GM18520 (cell line): ENCODE results near the gene OLFM4.
A peak's percentile ranks its signal among the peaks of the same experiment; 100 is the strongest.
"Not testable (repeated sequence)": the region's sequence is repeated elsewhere in the genome, so short reads cannot be mapped to it uniquely, and the experiment has no call there.

Experiments used
- ATAC-seq: cut with Tn5 transposase; IDR thresholded peaks from one replicate; pipeline ENCODE4 v1.9.1; 2021; ENCODE audit not compliant: unreplicated experiment

OLFM4 gene

DNA sequence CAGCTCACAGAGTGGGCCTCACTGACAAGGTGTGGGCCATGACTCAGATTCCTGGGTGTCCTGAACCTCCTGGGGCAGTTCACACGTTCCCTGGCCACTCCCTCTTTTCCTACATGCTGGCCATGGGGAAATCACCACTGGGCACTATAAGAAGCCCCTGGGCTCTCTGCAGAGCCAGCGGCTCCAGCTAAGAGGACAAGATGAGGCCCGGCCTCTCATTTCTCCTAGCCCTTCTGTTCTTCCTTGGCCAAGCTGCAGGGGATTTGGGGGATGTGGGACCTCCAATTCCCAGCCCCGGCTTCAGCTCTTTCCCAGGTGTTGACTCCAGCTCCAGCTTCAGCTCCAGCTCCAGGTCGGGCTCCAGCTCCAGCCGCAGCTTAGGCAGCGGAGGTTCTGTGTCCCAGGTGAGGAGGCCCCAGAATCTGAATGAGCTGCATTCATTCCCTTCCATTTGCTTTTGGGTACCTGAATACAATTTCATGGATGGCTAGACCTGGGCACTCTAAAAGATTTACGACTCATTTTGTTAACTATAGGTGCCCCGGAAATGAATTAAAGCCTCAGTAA, at the start of gene OLFM4:
Gene OLFM4 (plus strand): TSS at position 177 of the 567 bp plus-strand sequence. CDS start 24 bp downstream, at position 201.
- ATAC-seq, result no peak

- no peak for ATAC-seq
Measured at GRCh38 chr13:52978989-52979388, 49.6 kb upstream of the OLFM4 start.

DNA sequence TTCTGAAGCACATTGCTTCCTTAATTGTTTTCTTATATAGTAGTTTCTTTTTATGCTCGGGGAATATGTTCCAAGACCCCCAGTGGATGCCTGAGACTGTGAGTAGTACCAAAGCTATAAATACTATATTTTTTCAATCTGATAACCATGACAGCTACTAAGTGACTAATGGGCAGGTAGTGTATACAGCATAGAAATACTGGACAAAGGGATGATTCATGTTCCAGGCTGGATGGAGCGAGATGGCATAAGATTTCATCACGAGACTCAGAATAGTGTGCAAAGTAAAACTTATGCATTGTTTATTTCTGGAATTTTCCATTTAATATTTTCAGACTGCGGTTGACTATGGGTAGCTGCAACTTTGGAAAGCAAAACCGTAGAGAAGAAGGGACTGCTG, 47.9 kb upstream of the OLFM4 start:
- no peak for ATAC-seq

- ATAC-seq, result no peak
Measured at GRCh38 chr13:52983836-52984235, 44.8 kb upstream of the OLFM4 start.

- no peak for ATAC-seq
Measured at GRCh38 chr13:52984881-52985363, 43.7 kb upstream of the OLFM4 start.

DNA sequence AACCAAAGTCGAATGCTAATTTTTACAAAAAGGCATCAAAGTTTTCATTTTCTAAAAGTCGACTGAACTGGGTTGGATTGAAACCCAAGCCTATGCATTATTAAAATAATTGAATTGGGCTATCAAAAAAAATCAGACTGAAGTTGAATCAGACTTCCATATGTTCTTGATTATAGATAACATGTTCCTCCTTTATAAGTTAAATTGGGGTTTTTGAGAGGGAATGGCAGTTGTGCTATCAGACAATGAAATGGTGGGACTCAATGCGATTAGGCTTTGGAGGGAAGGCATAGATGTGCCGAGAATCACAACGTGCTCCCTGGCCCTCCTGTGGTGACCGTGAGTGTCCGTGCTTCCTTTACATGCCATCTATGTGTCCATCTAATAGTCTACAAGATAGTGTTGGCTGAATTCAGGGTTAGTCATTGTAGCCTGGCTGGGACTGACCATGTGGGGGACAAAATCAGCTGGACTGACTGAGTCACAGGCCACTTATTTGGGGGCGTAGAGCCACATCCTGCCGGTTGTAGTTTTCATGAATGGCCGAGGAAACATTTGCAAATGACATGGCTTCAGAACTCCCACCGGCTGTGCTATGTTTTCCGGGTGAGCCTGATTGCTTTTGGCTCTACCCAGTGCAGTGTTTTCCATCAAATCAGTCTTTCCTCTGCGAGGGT, 37.1 kb upstream of the OLFM4 start:
- no peak for ATAC-seq

DNA sequence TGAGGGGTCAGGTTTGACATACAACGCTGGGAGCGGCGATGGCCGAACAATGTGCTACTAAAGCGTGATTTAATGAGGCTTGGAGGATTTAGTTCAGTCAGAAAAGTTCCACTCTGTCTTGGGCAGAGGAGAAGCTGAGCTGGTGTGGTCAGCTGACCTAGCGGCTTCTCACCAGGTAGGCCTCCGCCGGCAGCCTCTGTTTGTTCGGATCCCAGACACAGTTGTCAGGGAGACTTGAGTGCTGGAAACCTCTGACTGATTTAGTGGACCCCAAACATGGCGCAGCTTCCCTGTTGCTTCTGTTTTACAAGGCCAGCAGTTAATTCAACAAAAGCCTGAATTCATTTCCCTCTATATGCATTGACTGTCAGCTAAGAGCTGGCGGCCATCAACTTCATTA, 36.5 kb upstream of the OLFM4 start:
- ATAC-seq, result no peak

DNA sequence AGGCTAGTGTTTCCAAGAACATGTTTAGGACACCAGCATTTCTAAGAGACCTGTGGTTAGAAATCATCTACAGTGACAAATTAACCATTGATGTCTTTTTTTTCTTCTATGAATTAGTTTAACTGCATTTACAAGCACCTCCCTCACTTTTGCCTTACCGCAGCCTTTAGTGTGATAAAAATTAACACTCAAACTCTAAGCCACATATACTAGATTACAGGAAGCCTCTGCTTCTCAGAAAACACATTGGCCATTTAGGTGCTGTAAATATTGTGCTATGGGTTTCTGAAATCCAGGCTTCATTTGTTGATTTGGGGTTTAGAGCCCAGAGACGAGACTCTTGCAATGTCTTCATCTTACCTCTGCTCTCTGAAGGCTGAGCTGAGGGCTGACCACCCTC, 34.6 kb upstream of the OLFM4 start:
- no peak for ATAC-seq

GRCh38 chr13:52994865-52995264, 33.7 kb upstream of the OLFM4 start:
- no peak for ATAC-seq

DNA sequence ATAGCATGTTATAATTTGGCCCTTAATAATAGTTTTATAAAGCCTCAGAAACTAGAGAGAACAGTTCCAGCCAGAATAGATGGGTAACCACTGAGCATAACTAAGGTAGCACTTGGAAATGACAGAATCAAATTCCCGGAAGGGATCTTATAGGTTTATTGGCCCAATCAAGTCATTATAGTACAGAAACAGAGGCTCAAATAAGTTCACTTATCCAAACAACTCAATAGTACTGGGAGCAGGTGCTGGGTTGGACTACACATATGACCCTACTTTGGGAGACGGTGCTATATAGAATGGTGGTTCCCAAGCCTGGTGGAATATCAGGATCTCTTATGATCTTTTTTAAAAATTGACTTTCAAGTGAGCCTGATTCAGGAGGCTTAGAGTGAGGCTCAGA, 32.7 kb upstream of the OLFM4 start:
- ATAC-seq, result no peak

GRCh38 chr13:52997951-52998876, 30.4 kb upstream of the OLFM4 start:
- ATAC-seq, result no peak

DNA sequence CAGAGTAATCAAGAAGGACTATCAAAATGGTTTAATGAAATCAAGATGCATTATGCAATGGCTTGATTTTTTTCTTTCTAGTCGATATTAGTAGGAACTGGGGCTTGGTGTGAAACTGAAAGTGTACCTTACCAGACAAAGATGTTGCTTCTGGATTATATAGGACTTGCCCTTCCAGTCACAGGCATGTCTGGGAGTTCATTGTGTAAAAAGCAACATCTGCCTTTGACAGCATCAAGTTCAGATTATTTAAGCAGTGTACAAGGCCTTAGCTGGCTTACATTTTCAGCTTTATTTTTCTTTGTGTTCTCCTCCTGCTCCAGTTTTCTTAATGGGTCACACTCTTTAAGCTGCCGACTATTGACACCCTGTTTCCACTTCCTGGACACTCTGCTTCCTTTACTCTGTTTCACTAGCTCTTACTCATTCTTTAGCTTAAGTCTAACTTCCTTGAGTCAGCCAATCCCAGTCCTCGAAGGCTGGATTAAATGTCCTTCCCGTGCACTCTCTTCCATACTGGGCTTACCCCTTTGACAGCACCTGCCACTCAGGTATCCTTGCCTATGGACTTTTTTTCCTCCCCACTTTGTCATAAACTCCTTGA, 29.4 kb upstream of the OLFM4 start:
- ATAC-seq, result no peak

GRCh38 chr13:53001444-53002225, 27.0 kb upstream of the OLFM4 start:
- ATAC-seq, result no peak

DNA sequence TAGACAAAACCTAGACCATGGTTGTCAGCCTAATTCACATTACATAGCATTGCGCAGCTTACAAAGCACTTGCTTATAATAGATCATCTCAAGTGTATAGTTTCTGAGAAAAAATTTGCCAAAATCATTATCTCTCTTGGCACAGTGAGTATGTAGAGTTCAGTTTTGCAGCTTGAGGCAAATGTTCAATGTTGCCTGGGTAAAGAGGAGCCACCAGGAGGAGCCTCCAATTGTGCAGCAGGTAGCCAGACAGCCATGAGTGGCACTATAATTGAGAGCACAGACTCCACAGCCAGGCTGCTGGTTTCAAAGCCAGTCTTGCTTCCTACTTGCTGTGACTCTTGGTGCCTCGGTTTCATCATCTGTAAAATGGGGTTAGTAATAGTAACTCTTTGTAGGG, 24.0 kb upstream of the OLFM4 start:
- ATAC-seq, result no peak

DNA sequence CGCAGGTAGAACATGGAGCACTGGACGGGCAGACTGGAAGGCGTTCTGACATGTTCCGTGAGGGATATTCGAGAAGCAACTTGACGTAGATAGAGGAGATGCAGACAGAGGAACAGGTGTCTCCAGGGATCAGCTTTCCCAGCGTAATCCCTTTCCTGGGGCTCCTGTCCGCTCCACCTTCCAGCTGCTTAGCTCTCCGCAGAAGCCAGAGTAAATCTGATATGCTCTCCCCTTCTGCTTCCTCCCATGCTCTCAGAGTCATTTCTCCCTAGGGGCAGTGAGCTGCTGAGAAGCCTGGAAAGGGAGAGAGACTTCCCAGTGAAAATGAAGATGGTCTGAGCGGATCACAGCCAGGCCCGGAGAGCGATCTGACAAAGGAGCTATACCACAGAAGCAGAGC, 23.0 kb upstream of the OLFM4 start:
- no peak for ATAC-seq

DNA sequence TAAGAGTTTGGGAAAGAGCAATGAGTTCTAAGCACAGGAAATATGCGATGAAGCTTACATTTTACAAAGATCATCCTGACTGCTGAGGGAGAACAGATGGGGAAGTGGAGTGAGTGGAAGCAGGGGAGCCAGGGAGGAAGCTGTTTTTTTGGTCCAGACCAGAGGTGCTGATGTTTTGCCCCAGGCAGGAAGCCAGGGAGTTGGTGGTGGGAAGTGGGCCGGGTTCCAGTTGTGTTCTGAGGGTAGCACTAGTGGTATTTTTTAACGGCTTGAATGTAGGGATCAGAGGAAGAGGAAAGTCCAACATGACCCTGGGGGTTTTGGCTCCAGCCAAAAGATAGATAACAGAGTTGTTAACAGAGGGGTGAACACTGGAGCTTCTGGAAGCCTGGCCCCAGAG, 20.7 kb upstream of the OLFM4 start:
- ATAC-seq, result no peak

DNA sequence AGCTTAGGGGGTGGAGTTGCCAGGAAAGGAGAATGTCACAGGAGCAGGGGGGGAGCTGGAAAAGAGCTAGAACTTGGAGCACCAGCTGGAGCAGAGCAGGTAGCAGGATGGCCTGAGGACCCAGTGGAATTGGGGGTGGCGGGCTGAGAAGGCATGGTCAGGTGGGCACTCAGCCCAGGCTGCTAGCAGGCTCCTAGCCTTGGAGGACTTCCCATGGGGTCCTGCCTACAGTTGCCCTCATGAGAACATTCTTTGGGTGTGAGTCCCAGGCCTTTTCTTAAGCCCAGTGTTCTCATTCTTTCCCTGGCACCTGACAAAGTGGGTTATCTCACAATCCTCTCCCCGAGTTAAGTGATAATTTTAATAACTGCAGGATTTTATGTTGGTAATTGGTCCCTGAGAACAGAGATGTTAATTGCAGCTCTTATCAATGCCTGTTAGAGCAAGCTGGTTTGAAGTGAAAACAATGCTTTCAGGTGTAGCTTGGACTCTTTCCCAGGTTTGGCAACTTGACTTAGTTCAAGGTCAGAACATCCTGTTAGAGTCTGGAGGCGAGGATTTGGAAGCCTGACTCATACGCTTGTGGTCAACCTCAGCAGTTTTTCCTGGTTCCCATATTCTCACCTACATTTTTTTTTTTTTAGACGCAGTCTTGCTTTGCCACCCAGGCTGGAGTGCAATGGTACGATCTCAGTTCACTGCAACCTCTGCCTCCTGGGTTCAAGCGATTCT, 18.1 kb upstream of the OLFM4 start:
- ATAC-seq, result no peak

- peak; percentile 43 for ATAC-seq
Measured at GRCh38 chr13:53012707-53013106, 15.9 kb upstream of the OLFM4 start.

- no peak for ATAC-seq
Measured at GRCh38 chr13:53013113-53013512, 15.5 kb upstream of the OLFM4 start.

- ATAC-seq, result not testable (repeated sequence)
Measured at GRCh38 chr13:53014018-53014417, 14.6 kb upstream of the OLFM4 start.
